ENCODE results near the gene STKLD1.

DNA sequence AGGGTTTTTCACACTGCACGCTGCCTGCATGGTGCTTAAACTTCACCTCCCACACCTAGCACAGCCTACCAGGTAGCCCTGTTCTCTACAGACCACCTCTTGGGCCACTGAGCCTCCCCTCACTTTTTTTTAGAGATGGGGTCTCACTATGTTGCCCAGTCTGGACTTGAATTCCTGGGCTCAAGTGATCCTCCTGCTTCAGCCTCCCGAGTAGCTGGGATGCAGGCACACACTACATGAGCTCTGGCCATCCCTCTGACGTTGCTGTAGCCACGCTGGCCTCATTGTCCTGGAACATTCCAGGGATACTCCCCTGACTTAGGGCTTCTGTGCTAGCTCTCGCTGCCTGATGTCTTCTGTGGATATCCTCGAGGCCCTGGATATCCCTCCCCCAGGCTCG, 76.4 kb downstream of the STKLD1 start:
- no peak for TF ChIP-seq YY1 (IDR thresholded peaks at IDR 0.05; ENCODE audit: low read depth)
- TF ChIP-seq, protein P1, sequence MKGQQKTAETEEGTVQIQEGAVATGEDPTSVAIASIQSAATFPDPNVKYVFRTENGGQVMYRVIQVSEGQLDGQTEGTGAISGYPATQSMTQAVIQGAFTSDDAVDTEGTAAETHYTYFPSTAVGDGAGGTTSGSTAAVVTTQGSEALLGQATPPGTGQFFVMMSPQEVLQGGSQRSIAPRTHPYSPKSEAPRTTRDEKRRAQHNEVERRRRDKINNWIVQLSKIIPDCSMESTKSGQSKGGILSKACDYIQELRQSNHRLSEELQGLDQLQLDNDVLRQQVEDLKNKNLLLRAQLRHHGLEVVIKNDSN (IDR thresholded peaks at IDR 0.05): no peak
- TF ChIP-seq TEAD4 (IDR thresholded peaks at IDR 0.05): no peak
- TF ChIP-seq CREB1 (IDR thresholded peaks at IDR 0.05; ENCODE audit: low read depth): no peak
- TF ChIP-seq ZBTB7A (IDR thresholded peaks at IDR 0.05; ENCODE audit: low read depth): no peak
- TF ChIP-seq, protein P2, sequence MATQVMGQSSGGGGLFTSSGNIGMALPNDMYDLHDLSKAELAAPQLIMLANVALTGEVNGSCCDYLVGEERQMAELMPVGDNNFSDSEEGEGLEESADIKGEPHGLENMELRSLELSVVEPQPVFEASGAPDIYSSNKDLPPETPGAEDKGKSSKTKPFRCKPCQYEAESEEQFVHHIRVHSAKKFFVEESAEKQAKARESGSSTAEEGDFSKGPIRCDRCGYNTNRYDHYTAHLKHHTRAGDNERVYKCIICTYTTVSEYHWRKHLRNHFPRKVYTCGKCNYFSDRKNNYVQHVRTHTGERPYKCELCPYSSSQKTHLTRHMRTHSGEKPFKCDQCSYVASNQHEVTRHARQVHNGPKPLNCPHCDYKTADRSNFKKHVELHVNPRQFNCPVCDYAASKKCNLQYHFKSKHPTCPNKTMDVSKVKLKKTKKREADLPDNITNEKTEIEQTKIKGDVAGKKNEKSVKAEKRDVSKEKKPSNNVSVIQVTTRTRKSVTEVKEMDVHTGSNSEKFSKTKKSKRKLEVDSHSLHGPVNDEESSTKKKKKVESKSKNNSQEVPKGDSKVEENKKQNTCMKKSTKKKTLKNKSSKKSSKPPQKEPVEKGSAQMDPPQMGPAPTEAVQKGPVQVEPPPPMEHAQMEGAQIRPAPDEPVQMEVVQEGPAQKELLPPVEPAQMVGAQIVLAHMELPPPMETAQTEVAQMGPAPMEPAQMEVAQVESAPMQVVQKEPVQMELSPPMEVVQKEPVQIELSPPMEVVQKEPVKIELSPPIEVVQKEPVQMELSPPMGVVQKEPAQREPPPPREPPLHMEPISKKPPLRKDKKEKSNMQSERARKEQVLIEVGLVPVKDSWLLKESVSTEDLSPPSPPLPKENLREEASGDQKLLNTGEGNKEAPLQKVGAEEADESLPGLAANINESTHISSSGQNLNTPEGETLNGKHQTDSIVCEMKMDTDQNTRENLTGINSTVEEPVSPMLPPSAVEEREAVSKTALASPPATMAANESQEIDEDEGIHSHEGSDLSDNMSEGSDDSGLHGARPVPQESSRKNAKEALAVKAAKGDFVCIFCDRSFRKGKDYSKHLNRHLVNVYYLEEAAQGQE (IDR thresholded peaks at IDR 0.05; ENCODE audit: low read depth): no peak
- TF ChIP-seq, protein P3, sequence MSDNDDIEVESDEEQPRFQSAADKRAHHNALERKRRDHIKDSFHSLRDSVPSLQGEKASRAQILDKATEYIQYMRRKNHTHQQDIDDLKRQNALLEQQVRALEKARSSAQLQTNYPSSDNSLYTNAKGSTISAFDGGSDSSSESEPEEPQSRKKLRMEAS (IDR thresholded peaks at IDR 0.05): no peak
- no peak for TF ChIP-seq TAF1 (IDR thresholded peaks at IDR 0.05; ENCODE audit: low read depth)
- no peak for TF ChIP-seq EP300 (IDR thresholded peaks at IDR 0.05; ENCODE audit: borderline replicate concordance)

Data from Ishikawa (cell line).